ENCODE results near the gene PRKCE.

PRKCE gene

DNA sequence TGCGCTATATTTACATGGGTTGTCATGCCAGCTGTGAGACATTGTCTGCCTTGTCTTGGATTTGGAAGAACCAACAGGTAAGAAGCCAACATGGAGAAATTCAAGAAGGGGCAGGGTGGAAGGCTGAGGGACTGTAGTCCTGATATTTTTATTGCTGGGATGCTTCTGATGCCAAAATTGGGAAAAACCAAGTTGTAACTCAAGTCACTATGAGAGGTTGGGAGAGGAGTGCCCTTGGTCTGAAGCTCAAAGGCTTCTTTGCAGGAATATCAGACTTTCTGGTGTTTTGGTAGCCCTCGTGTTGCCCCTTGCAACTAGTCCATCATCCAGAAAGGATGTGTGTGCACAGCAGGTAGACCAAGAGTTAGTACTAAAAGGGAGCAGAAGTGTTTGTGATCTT is 351.5 kb downstream of the PRKCE start:
- intact Hi-C loops (cut with micrococcal nuclease): no loop called here
- no peaks in the 10 kb centered on the region for H3K9me3 Mint-ChIP-seq
- H3K27me3 Mint-ChIP-seq: no peaks in the 10 kb centered on the region
- no peak overlapping the region for H3K4me3 Mint-ChIP-seq
- no peaks in the 10 kb centered on the region for H3K4me1 Mint-ChIP-seq (ENCODE audit: low read depth)
- H3K36me3 Mint-ChIP-seq (ENCODE audit: low read depth): no peaks in the 10 kb centered on the region
- no peak overlapping the region for H3K27ac Mint-ChIP-seq

DNA sequence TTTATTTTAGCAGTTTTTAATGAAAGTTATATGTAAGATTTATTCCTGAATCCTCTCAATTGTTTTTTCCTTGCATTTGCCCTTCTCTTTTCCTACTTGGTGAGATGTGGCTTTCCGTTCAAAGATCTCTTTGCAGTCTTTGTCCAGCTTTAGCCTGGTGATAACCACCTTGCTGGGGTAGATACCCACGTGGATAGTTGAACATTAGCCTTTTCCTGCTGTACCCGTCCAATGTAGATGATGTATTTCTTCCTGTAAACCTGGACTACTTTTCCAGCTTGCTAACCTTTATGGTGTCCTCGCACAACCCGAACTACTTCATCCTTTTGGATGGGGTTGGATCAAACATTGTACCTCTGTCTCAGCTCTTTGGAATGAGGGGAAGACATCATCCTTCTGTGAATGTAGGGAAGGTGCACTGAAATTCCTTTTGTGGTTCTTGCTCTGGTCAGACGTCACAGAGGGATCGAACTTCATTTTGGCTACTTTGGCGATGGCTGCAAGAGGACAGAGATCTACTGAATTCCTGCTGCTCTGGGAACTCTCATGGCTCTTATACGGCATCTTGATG is 352.5 kb downstream of the PRKCE start:
- no peak overlapping the region for H3K4me3 Mint-ChIP-seq
- no peak overlapping the region for H3K27ac Mint-ChIP-seq
- H3K36me3 Mint-ChIP-seq (ENCODE audit: low read depth): no peaks in the 10 kb centered on the region
- intact Hi-C loops (cut with micrococcal nuclease): no loop called here
- H3K4me1 Mint-ChIP-seq (ENCODE audit: low read depth): no peaks in the 10 kb centered on the region
- H3K27me3 Mint-ChIP-seq: no peaks in the 10 kb centered on the region
- H3K9me3 Mint-ChIP-seq: no peaks in the 10 kb centered on the region

DNA sequence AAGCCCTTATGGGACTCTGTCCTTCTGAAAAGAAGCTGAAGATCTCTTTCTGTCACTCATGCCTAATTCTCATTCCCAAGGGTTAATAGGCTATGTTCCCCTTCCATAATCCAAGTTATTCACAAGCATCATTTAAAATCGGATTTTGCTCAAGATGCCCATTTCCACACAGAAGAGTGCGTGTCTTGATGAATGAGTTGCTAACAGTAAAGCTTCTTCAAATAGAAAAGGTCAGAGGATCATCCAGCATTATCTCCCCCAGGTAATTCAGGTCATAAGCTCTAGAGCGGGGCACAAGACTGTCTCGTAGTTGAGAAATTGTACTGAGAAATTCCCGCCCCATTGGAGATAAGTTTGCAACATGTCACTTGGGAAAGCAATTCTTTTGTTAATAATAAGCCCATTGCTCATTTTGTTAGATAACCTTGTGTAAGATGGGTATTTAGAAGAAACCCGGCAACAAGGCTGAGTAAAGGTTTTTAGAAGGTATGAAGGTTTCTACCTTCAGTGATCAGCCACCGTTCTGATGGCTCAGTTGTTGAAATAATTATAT is 355.1 kb downstream of the PRKCE start:
- Mint-ChIP-seq H3K36me3 (ENCODE audit: low read depth) (no peaks in the 10 kb centered on the region), H3K27me3 (no peaks in the 10 kb centered on the region)

DNA sequence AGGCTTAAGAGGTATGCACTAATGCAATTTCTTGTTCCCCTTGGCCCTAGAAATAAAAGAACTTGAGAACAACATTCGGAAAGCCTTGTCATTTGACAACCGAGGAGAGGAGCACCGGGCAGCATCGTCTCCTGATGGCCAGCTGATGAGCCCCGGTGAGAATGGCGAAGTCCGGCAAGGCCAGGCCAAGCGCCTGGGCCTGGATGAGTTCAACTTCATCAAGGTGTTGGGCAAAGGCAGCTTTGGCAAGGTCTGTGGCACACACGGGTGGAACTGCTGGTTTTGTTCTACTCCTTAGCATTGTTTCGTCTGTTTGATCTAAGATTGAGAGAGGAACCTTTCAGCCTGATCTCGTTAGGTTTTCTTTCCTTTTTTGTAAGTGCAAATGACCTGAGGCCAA is 355.9 kb downstream of the PRKCE start:
- no peaks in the 10 kb centered on the region for H3K9me3 Mint-ChIP-seq
- H3K27me3 Mint-ChIP-seq: no peaks in the 10 kb centered on the region
- no peaks in the 10 kb centered on the region for H3K4me1 Mint-ChIP-seq (ENCODE audit: low read depth)
- H3K27ac Mint-ChIP-seq: no peak overlapping the region
- H3K36me3 Mint-ChIP-seq (ENCODE audit: low read depth): no peaks in the 10 kb centered on the region
- no peak overlapping the region for H3K4me3 Mint-ChIP-seq
- intact Hi-C loops (cut with micrococcal nuclease): no loop called here

More for the DNA sequence above, 355.1 kb downstream of the PRKCE start:
- Mint-ChIP-seq H3K9me3 (no peaks in the 10 kb centered on the region), H3K4me3 (no peak overlapping the region), H3K27ac (no peak overlapping the region), H3K4me1 (ENCODE audit: low read depth) (no peaks in the 10 kb centered on the region)
- intact Hi-C loops (cut with micrococcal nuclease): no loop called here

DNA sequence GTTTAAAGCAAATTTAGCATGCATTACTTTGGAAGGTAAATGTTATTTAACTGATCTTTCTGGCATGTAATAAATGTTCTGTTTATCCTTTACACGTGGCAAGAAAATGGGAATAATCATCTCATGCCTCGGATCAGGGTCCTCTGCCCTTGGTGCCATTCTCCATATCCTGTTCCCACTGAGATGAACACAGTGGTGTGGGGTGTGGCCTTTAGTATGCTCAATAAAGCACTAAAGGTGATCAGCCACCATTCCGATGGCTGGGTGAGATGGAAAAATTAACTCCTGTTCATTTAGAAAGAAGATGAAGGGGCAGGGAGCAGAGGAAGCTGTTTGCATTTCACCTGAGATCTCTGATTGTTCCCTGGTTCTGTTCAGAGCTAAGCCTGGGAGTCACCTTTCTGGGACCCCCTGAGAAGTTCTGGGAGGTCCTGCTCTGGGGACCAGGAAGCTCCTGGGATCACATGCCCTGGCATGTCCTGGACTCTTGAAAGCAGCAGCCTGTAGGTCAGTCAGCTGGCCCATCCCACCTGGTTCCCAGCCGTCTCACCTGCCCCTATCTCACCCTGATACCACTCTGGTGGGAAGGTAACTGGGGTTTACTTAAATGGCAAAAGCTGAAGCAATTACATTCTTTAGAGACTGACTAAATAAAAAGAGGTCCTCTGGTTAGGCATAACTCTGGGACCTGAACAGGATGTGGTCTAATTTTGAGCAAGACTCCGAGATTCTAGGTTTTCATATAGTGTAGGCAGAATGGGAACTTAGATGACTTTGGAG is 356.8 kb downstream of the PRKCE start:
- H3K36me3 Mint-ChIP-seq (ENCODE audit: low read depth): no peaks in the 10 kb centered on the region
- H3K4me3 Mint-ChIP-seq: no peak overlapping the region
- no peaks in the 10 kb centered on the region for H3K9me3 Mint-ChIP-seq
- no peaks in the 10 kb centered on the region for H3K27me3 Mint-ChIP-seq
- intact Hi-C loops (cut with micrococcal nuclease): no loop called here
- H3K4me1 Mint-ChIP-seq (ENCODE audit: low read depth): no peaks in the 10 kb centered on the region
- no peak overlapping the region for H3K27ac Mint-ChIP-seq

DNA sequence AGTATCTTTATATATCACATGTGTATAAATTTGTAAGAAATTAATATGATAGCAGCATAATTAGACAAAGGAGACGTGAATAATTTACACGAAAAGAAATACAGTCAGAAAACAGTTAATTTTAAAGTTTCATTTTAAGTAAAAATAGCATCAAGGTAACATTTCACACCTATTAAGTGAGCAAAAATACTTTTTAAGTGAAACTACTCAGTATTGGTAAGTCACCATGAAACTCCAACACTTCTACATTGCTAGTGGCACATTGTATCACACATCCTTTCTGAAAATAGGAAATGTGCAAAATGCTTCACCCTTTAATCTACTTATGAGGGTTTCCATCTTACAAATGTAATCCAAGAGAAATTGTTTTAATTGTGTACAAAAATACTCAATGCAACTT is 357.8 kb downstream of the PRKCE start:
- intact Hi-C loops (cut with micrococcal nuclease): no loop called here
- H3K36me3 Mint-ChIP-seq (ENCODE audit: low read depth): no peaks in the 10 kb centered on the region

DNA sequence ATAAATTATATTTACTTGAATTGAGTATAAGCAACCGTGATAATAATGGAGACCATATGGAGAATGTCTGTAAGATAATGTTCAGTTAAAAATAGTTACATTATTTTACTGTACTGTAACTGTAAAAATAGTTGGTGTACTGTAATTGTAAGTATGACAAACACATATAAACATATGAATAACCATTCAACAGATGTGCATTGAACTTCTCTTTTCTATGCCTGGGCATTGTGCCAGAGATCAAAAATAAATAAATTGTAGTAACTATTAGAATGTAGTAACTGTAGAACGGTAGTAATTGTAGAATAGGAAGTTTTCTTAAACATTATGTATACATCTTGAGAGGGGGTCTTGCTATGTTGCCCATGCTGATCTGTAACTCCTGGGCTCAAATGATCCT is 358.3 kb downstream of the PRKCE start:
- Mint-ChIP-seq H3K27me3 (no peaks in the 10 kb centered on the region), H3K36me3 (ENCODE audit: low read depth) (no peaks in the 10 kb centered on the region), H3K4me3 (no peak overlapping the region), H3K4me1 (ENCODE audit: low read depth) (no peaks in the 10 kb centered on the region), H3K9me3 (no peaks in the 10 kb centered on the region), H3K27ac (no peak overlapping the region)
- intact Hi-C loops (cut with micrococcal nuclease): loop anchor here (5.0 kb wide), 1 partner anchor 643 kb away; no protein-coding TSS in a partner anchor

More for the DNA sequence above, 357.8 kb downstream of the PRKCE start:
- Mint-ChIP-seq H3K4me3 (no peak overlapping the region), H3K27me3 (no peaks in the 10 kb centered on the region), H3K9me3 (no peaks in the 10 kb centered on the region), H3K27ac (no peak overlapping the region), H3K4me1 (ENCODE audit: low read depth) (no peaks in the 10 kb centered on the region)

DNA sequence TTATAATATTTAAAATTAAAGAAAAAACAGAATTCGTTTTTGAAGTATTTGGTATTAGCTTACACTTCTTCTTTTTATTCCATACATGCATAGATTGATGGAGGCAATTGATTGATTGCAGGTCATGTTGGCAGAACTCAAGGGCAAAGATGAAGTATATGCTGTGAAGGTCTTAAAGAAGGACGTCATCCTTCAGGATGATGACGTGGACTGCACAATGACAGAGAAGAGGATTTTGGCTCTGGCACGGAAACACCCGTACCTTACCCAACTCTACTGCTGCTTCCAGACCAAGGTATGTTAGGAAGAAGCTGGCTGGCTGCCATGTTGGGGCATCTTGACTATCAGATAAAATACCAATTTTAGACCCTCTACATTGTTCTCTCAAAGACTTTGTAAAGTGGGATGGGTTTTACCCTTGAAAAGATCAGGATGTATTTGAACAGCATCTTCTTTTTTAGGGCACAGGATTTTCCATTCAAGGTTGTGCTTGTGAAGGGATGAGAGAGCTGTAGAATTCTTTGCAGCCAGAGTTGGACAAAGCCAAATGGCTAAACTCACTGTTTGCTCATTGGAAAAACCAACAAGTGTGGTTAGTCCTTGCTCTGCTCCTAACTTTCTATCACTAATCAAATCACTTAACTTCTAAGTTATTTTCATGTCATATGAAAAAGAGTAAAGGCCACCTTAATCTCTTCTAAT is 358.9 kb downstream of the PRKCE start:
- H3K27ac Mint-ChIP-seq: no peak overlapping the region
- H3K4me3 Mint-ChIP-seq: no peak overlapping the region
- no peaks in the 10 kb centered on the region for H3K4me1 Mint-ChIP-seq (ENCODE audit: low read depth)
- no peaks in the 10 kb centered on the region for H3K27me3 Mint-ChIP-seq
- intact Hi-C loops (cut with micrococcal nuclease): loop anchor here (5.0 kb wide), 1 partner anchor 642 kb away; no protein-coding TSS in a partner anchor
- no peaks in the 10 kb centered on the region for H3K36me3 Mint-ChIP-seq (ENCODE audit: low read depth)
- H3K9me3 Mint-ChIP-seq: no peaks in the 10 kb centered on the region

DNA sequence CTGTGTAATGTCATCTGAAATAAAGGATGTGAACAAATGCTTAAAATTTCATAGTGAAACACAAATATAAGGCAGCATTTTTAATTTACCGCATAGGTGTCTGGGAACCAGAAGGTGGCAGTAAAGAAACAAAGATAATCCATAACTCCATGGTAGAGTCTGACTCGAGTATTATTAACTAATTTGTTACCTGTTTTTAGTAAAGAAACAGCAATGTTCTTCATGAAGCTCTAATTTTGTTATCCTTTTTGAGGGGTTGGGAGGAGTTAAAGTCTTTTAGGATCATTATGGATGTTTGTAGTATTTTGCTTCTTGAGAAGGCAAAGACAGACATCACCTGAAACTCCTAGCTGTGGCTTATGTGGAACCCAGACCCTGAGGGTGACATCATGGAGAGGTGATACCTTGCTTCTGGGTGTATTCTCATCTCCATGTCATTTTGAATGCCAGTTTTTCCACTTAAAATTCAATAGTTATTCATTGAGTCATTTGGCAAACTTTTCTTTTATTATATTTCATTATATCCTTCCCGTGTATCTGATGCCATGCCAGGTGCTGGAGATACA is 359.5 kb downstream of the PRKCE start:
- Mint-ChIP-seq H3K27ac (no peak overlapping the region), H3K4me1 (ENCODE audit: low read depth) (no peaks in the 10 kb centered on the region), H3K9me3 (no peaks in the 10 kb centered on the region), H3K27me3 (no peaks in the 10 kb centered on the region), H3K36me3 (ENCODE audit: low read depth) (no peaks in the 10 kb centered on the region), H3K4me3 (no peak overlapping the region)
- intact Hi-C loops (cut with micrococcal nuclease): loop anchor here (1.0 to 5.0 kb wide), 3 partner anchors 354 to 641 kb away; no protein-coding TSS in a partner anchor

DNA sequence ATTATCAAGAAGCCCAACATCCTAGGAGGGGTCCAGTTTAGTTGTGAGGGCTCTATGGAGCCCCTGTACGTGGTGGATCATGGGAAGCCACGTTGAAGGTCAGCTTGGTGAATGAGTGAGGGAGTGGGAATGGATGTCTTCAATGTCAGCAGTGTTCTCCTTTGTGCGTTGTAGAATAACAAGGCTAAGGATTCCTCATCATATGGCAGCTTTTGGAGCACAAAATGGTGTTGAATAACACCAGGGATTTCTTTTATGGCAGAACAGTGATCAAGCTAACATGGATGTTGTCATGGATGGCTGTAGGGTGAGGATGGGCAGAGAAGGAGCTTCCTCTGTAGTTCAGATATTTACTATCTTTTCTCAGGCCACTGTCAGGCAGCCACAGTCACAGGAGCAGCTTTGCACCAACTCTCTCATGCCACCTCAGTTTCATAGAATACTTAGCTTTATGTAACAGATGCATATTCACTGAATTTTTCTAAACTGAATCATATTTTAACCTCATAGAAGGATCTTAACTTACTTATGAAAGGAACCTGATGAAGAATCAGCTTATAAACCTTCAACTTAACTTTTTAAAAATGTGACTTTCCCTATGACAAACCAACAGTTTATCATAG is 361.3 kb downstream of the PRKCE start:
- H3K36me3 Mint-ChIP-seq (ENCODE audit: low read depth): no peaks in the 10 kb centered on the region
- peak overlapping the region; percentile 31 for H3K27ac Mint-ChIP-seq
- H3K4me1 Mint-ChIP-seq (ENCODE audit: low read depth): no peaks in the 10 kb centered on the region
- no peaks in the 10 kb centered on the region for H3K9me3 Mint-ChIP-seq
- intact Hi-C loops (cut with micrococcal nuclease): loop anchor here (5.0 kb wide), 1 partner anchor 640 kb away; no protein-coding TSS in a partner anchor
- no peaks in the 10 kb centered on the region for H3K27me3 Mint-ChIP-seq
- H3K4me3 Mint-ChIP-seq: no peak overlapping the region

DNA sequence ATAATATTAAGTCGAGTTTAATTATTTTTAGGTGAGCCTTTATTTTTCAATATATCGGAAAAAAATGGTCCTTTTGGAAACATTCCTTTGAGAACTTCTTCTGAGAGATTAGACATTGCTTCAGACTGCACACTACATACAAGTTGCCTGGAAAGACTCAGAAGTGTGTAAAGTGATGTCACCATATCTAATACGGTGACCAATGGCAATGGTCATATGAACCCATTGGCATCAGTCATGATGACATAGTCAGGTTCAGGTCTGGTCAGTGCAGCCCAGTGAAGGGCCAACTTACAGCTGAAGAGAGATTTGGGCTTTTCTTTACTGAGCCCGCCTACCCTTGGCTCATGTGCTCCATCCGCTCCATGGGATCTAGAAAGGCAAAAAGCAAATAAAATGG is 362.3 kb downstream of the PRKCE start:
- Mint-ChIP-seq H3K27ac (no peak overlapping the region), H3K4me3 (no peak overlapping the region), H3K27me3 (no peaks in the 10 kb centered on the region), H3K9me3 (no peaks in the 10 kb centered on the region), H3K4me1 (ENCODE audit: low read depth) (no peaks in the 10 kb centered on the region), H3K36me3 (ENCODE audit: low read depth) (no peaks in the 10 kb centered on the region)
- intact Hi-C loops (cut with micrococcal nuclease): loop anchor here (5.0 kb wide), 1 partner anchor 639 kb away; no protein-coding TSS in a partner anchor

DNA sequence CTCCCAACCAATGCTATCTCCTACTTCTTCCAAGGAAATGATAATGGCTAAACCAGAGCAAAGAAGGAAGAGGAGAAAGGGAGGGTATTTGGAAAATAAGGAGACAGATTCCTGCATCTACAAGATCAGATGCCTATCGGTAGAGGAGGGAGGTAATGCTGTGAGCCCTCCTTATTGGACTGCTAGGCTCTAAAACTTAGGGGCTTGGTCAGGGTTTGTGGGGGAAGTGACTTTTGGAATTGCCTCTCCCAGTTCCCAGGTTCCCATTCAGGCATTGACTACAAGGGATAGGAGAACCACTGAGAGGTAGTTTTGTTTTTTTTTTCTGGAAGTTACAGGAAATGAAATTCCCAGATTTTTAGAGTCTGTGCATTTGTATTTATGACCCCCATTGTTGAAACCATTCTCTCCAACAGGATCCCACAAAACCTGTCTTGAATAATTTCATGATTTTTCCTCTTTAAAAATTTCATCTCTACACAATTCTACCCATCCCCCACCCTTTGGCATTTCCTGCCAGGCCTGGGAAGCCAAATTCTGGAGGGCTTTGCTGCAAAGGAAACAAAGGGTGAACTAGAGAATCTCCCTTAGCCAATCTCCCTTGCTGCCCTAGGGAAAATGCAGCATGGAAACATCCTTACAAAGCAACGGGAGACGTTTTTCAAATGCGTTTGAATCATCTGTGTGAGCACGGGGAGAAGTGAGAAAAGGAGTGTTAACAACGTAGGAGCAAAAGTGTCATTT is 363.6 kb downstream of the PRKCE start:
- intact Hi-C loops (cut with micrococcal nuclease): loop anchor here (5.0 kb wide), 1 partner anchor 637 kb away; no protein-coding TSS in a partner anchor
- Mint-ChIP-seq H3K4me1 (ENCODE audit: low read depth) (no peaks in the 10 kb centered on the region), H3K27ac (no peak overlapping the region)

DNA sequence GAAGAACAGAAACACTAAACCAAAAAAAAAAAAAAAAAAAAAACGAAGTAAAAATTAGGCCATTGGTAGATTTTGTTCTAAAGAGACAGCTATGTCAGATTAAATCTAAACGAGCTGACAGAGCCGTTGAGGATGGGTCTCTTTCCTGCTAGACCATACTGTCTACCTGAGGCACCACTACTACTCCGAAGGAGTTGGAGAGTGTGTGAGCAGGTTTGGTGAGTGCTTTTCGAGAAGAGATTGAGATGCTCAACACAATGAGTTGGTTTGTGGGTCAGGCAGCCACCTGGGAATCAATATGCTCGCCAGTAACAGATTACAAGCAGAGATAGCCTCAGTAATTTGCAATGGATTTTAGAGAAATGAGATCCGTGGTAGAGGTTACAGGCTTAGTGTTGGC is 364.2 kb downstream of the PRKCE start:
- no peaks in the 10 kb centered on the region for H3K4me1 Mint-ChIP-seq (ENCODE audit: low read depth)

More for the DNA sequence above, 363.6 kb downstream of the PRKCE start:
- H3K27me3 Mint-ChIP-seq: no peaks in the 10 kb centered on the region
- no peak overlapping the region for H3K4me3 Mint-ChIP-seq
- H3K9me3 Mint-ChIP-seq: no peaks in the 10 kb centered on the region
- H3K36me3 Mint-ChIP-seq (ENCODE audit: low read depth): no peaks in the 10 kb centered on the region

More for the DNA sequence above, 364.2 kb downstream of the PRKCE start:
- Mint-ChIP-seq H3K9me3 (no peaks in the 10 kb centered on the region), H3K27me3 (no peaks in the 10 kb centered on the region), H3K36me3 (ENCODE audit: low read depth) (no peaks in the 10 kb centered on the region), H3K27ac (no peak overlapping the region), H3K4me3 (no peak overlapping the region)
- intact Hi-C loops (cut with micrococcal nuclease): no loop called here
